A673 (cell line): ENCODE data around the gene ICAM4. TPM values are rescaled to one million over a fixed set of nuclear protein-coding genes. Genes with fewer than 3 reads are reported as not detected.

Source experiments
- BruUV-seq: library from RNA; stranded (reverse); fragments of 400-500 nt; replicated peaks from 2 replicates; lab custom pipeline; 2021; lab: Mats Ljungman, UMichigan
- CTCF ChIA-PET: fragments of 300-600 bp; sonication (Branson Sonifier 250); formaldehyde crosslinking; loops from one replicate; lab custom pipeline; 2022; ENCODE audit warnings: antibody characterized with exemption; lab: Charles Lee
- POLR2A ChIA-PET: fragments of 300-600 bp; sonication (Branson Sonifier 250); formaldehyde crosslinking; loops from one replicate; lab custom pipeline; 2022; ENCODE audit warnings: antibody characterized with exemption; ENCODE audit not compliant: low non-redundant PET; lab: Charles Lee
- DNase-seq: peaks from one replicate; pipeline ENCODE4 v3.0.0-alpha.2; 2015; ENCODE audit warnings: low spot score
- H3K27ac ChIP-seq: fragments of 200-600 bp; sonication (generic); 2 replicates; pipeline ENCODE4 v1.5.1; 2016; ENCODE audit warnings: mixed run types, low read depth, mild to moderate bottlenecking, mixed read lengths, antibody characterized with exemption, low read length; ENCODE audit not compliant: poor library complexity, severe bottlenecking
- H3K27me3 ChIP-seq: fragments of 200-600 bp; sonication (generic); replicated peaks from 2 replicates; pipeline ENCODE4 v1.6.1; 2017; ENCODE audit warnings: mixed run types, low read depth, mild to moderate bottlenecking, mixed read lengths, antibody characterized with exemption, low read length; ENCODE audit not compliant: insufficient read depth, poor library complexity
- H3K36me3 ChIP-seq: fragments of 200-600 bp; sonication (generic); 2 replicates; pipeline ENCODE4 v1.6.1; 2016; ENCODE audit warnings: mixed run types, mild to moderate bottlenecking, mixed read lengths, antibody characterized with exemption, low read length; ENCODE audit not compliant: insufficient read depth, poor library complexity, severe bottlenecking
- H3K4me1 ChIP-seq: fragments of 200-600 bp; sonication (generic); 2 replicates; pipeline ENCODE4 v1.6.1; 2017; ENCODE audit warnings: mixed run types, mild to moderate bottlenecking, mixed read lengths, antibody characterized with exemption, low read length; ENCODE audit not compliant: insufficient read depth, poor library complexity, severe bottlenecking
- H3K4me3 ChIP-seq: fragments of 200-600 bp; sonication (generic); 2 replicates; pipeline ENCODE4 v1.5.1; 2016; ENCODE audit warnings: low read depth, mixed run types, mild to moderate bottlenecking, mixed read lengths, low read length; ENCODE audit not compliant: poor library complexity, severe bottlenecking
- H3K9me3 ChIP-seq: fragments of 200-600 bp; sonication (generic); 2 replicates; pipeline ENCODE4 v1.6.1; 2016; ENCODE audit warnings: mixed run types, low read depth, mild to moderate bottlenecking, mixed read lengths, antibody characterized with exemption, low read length; ENCODE audit not compliant: poor library complexity, severe bottlenecking
- CTCF ChIP-seq: fragments of 300-800, 200-600 bp; sonication (generic); conservative IDR thresholded peaks from 2 replicates; pipeline ENCODE4 v1.5.1; 2017; ENCODE audit warnings: low read depth, mild to moderate bottlenecking, antibody characterized with exemption, low read length, moderate library complexity, mixed read lengths
- EZH2 ChIP-seq: fragments of 200-600 bp; sonication (generic); IDR thresholded peaks from 2 replicates; pipeline ENCODE4 v1.6.1; 2017; ENCODE audit warnings: borderline replicate concordance, low read depth, mild to moderate bottlenecking, mixed read lengths, antibody characterized with exemption, low read length; ENCODE audit not compliant: poor library complexity, severe bottlenecking
- intact Hi-C: fragments of 100-400 bp; cut with micrococcal nuclease; formaldehyde crosslinking; loops from one replicate; pipeline ENCODE4 v1.10.0; 2022; ENCODE audit not compliant: unreplicated experiment
- total RNA-seq: library from RNA; stranded (reverse); gene quantifications from 2 replicates; pipeline ENCODE4 v1.2.3, GENCODE V29; 2021

The ICAM4 gene
- total RNA-seq, 1 experiment from 2014 or later = 0.58 TPM

- POLR2A ChIA-PET = no interaction called here
- Histone ChIP-seq H3K9me3 (no peaks in the 10 kb centered on the region), H3K36me3 (no peaks in the 10 kb centered on the region), H3K4me1 (peaks cover 23% of the 10 kb centered on the region), H3K27me3 (peaks cover 38% of the 10 kb centered on the region), H3K4me3 (peak overlapping the region; percentile 12), H3K27ac (no peak overlapping the region)
- no peak for DNase-seq
- intact Hi-C loops = no loop called here
- CTCF ChIA-PET = no interaction called here
- TF ChIP-seq CTCF (no peak), EZH2 (no peak)
- no TSS peak for BruUV-seq
These were observed 9.3 kb downstream of the ICAM4 start for GRCh38 chr19:10295847-10296591.

GRCh38 chr19:10299545-10300458 is 13.0 kb downstream of the ICAM4 start:
- TF ChIP-seq CTCF = no peak
- TF ChIP-seq EZH2 = no peak
- Histone ChIP-seq H3K27me3 (peaks cover 15% of the 10 kb centered on the region), H3K4me1 (peaks cover 6% of the 10 kb centered on the region), H3K27ac (no peak overlapping the region), H3K9me3 (no peaks in the 10 kb centered on the region), H3K4me3 (no peak overlapping the region), H3K36me3 (no peaks in the 10 kb centered on the region)
- CTCF ChIA-PET = no interaction called here
- intact Hi-C loops = no loop called here
- POLR2A ChIA-PET = no interaction called here
- DNase-seq = no peak
- no TSS peak for BruUV-seq

GRCh38 chr19:10305139-10305806 is 18.5 kb downstream of the ICAM4 start:
- BruUV-seq = no TSS peak
- intact Hi-C loops = no loop called here
- DNase-seq = peak; percentile 47
- Histone ChIP-seq H3K36me3 (no peaks in the 10 kb centered on the region), H3K4me1 (peaks cover 6% of the 10 kb centered on the region), H3K4me3 (no peak overlapping the region), H3K27ac (peak overlapping the region; percentile 66), H3K27me3 (no peaks in the 10 kb centered on the region), H3K9me3 (no peaks in the 10 kb centered on the region)
- CTCF ChIA-PET = interaction anchor here (0.6 kb wide), 1 partner anchor 82 kb away, joined by 3 read pairs; no protein-coding TSS in a partner anchor
- TF ChIP-seq EZH2 (no peak), CTCF (no peak)
- POLR2A ChIA-PET = interaction anchor here (0.6 to 1.2 kb wide), 2 partner anchors 11 to 28 kb away, joined by 6 to 10 read pairs; no protein-coding TSS in a partner anchor
